Ishikawa (cell line): ENCODE results near the gene CLEC19A.

Source experiments
- CEBPB ChIP-seq: IDR thresholded peaks from 2 replicates; pipeline ENCODE4 v1.6.1; 2012
- CREB1 ChIP-seq: IDR thresholded peaks from 2 replicates; pipeline ENCODE4 v1.6.1; 2012; ENCODE audit warnings: low read depth
- EGR1 ChIP-seq: IDR thresholded peaks from 2 replicates; pipeline ENCODE4 v1.6.1; 2012
- EP300 ChIP-seq: IDR thresholded peaks from 2 replicates; pipeline ENCODE4 v1.6.1; 2012; ENCODE audit warnings: borderline replicate concordance
- FOXM1 ChIP-seq: IDR thresholded peaks from 2 replicates; pipeline ENCODE4 v1.6.1; 2012; ENCODE audit warnings: low read depth, borderline replicate concordance
- NFIC ChIP-seq: IDR thresholded peaks from 2 replicates; pipeline ENCODE4 v1.6.1; 2012
- RAD21 ChIP-seq: IDR thresholded peaks from 2 replicates; pipeline ENCODE4 v1.6.1; 2012; ENCODE audit warnings: low read depth
- REST ChIP-seq: IDR thresholded peaks from 2 replicates; pipeline ENCODE4 v1.6.1; 2012; ENCODE audit warnings: low read depth, mild to moderate bottlenecking
- TAF1 ChIP-seq: IDR thresholded peaks from 2 replicates; pipeline ENCODE4 v1.6.1; 2012; ENCODE audit warnings: low read depth, mild to moderate bottlenecking
- TCF12 ChIP-seq: IDR thresholded peaks from 2 replicates; pipeline ENCODE4 v1.6.1; 2012; ENCODE audit warnings: low read depth
- TEAD4 ChIP-seq: IDR thresholded peaks from 2 replicates; pipeline ENCODE4 v1.6.1; 2012
- YY1 ChIP-seq: IDR thresholded peaks from 2 replicates; pipeline ENCODE4 v1.6.1; 2012; ENCODE audit warnings: low read depth
- ZBTB7A ChIP-seq: IDR thresholded peaks from 2 replicates; pipeline ENCODE4 v1.6.1; 2012; ENCODE audit warnings: low read depth
- TF ChIP-seq, protein P1 (sequence below): IDR thresholded peaks from 2 replicates; pipeline ENCODE4 v1.6.1; 2012
- TF ChIP-seq, protein P2 (sequence below): IDR thresholded peaks from 2 replicates; pipeline ENCODE4 v1.6.1; 2012

CLEC19A gene

GRCh38 chr16:19242186-19242585, 43.3 kb upstream of the CLEC19A start:
- no peak for TF ChIP-seq FOXM1
- no peak for TF ChIP-seq REST
- TF ChIP-seq ZBTB7A = no peak
- TF ChIP-seq YY1 = no peak
- no peak for TF ChIP-seq EGR1
- TF ChIP-seq TAF1 = no peak
- no peak for TF ChIP-seq EP300
- TF ChIP-seq CREB1 = no peak
- TF ChIP-seq TEAD4 = no peak
- TF ChIP-seq, protein P1, sequence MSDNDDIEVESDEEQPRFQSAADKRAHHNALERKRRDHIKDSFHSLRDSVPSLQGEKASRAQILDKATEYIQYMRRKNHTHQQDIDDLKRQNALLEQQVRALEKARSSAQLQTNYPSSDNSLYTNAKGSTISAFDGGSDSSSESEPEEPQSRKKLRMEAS = no peak
- no peak for TF ChIP-seq TCF12
- TF ChIP-seq, protein P2, sequence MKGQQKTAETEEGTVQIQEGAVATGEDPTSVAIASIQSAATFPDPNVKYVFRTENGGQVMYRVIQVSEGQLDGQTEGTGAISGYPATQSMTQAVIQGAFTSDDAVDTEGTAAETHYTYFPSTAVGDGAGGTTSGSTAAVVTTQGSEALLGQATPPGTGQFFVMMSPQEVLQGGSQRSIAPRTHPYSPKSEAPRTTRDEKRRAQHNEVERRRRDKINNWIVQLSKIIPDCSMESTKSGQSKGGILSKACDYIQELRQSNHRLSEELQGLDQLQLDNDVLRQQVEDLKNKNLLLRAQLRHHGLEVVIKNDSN = no peak
- TF ChIP-seq RAD21 = no peak
- no peak for TF ChIP-seq CEBPB

GRCh38 chr16:19242987-19243575, 42.5 kb upstream of the CLEC19A start:
- TF ChIP-seq REST = no peak
- TF ChIP-seq YY1 = no peak
- TF ChIP-seq, protein P2 = no peak
- no peak for TF ChIP-seq EGR1
- no peak for TF ChIP-seq FOXM1
- TF ChIP-seq CREB1 = no peak
- no peak for TF ChIP-seq CEBPB
- TF ChIP-seq NFIC = no peak
- TF ChIP-seq RAD21 = no peak
- TF ChIP-seq, protein P1 = no peak
- TF ChIP-seq ZBTB7A = no peak
- no peak for TF ChIP-seq TEAD4
- TF ChIP-seq TAF1 = no peak
- TF ChIP-seq EP300 = no peak
- TF ChIP-seq TCF12 = no peak

GRCh38 chr16:19245326-19245925, 40.1 kb upstream of the CLEC19A start:
- TF ChIP-seq TCF12 = no peak

DNA sequence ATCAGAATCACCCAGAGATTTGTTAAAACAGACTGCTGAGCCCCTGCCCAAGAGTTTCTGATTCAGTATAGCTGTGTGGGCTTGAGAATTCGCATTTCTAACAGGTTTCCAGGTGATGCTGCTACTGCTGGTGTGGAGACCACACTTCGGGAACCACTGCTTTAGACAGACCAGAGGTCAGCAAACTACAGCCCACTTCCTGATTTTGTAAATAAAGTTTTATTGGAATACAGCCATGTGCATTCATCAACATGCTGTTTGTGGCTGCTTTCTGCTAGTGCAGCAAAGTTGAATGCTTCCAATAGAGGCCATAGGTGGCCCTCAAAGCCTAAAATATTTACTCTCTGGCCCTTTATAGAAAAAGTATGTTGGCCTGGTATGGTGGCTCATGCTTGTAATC, 32.6 kb upstream of the CLEC19A start:
- TF ChIP-seq TAF1 = no peak

DNA sequence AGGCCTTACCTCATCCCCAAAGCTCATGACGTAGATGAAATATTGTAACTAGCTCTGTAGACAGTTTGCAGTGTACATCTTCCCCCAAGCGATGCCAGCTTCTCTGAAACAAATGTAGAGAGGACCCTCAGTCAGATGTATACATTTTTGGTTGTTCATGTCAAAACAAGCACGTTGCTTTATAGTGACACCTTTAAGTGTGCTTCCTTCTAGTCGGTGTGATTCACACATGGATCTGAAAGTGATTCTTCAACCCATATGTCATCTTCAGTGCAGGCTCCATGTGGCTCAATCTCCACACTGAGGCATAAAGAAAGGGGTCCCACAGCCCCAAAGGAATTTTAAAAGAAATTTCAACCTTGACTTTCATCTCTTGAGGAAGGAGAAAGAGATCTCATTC, 30.9 kb upstream of the CLEC19A start:
- no peak for TF ChIP-seq TAF1
- TF ChIP-seq YY1 = no peak
- no peak for TF ChIP-seq REST
- no peak for TF ChIP-seq RAD21
- TF ChIP-seq EP300 = no peak
- no peak for TF ChIP-seq TEAD4
- TF ChIP-seq ZBTB7A = no peak
- no peak for TF ChIP-seq FOXM1
- no peak for TF ChIP-seq NFIC
- TF ChIP-seq CEBPB = no peak
- no peak for TF ChIP-seq TCF12
- TF ChIP-seq EGR1 = no peak
- TF ChIP-seq, protein P2 = no peak
- TF ChIP-seq, protein P1 = no peak
- TF ChIP-seq CREB1 = no peak
